Non-pigmented ciliary epithelial cell (primary cell): Measurements from ENCODE around the gene KIDINS220.
A peak's percentile ranks its signal among the peaks of the same experiment; 100 is the strongest.
"Not testable (repeated sequence)": the region's sequence is repeated elsewhere in the genome, so short reads cannot be mapped to it uniquely, and the experiment has no call there.

ENCODE experiments used
- DNase-seq: peaks from one replicate; pipeline ENCODE4 v3.0.0-alpha.2; 2010; ENCODE audit warnings: low read depth

The KIDINS220 gene

DNA sequence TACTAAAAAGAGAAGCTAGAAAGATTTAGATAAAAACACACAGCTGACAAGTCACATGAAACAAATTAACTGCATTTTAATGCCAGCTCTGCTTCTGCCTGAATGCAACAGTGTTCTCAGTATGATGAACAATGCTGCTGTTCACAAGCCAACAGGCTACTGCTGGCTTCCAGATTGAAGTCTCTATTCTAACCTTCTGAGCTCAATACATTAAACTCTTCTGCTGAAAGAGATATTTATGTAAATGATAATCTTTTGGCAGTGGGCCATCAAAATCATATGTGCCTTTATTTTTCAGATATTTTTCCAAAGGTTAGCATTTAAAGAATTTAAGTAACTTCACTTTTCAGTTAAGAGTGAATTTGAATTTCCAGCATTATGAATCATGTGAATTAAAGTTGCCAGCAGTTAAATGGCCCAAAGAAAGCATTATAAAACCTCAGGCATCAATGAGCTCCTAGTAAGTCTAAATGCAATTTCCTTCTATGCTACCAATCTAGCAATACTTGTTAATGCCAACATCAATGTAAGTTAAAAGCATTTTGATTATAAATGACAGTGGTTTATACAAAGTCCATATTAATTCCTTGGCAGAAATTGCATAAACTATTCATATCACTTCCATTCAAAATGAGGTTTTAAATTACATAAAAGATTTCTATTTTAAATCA is 83.2 kb downstream of the KIDINS220 start:
- peak; percentile 3 for DNase-seq

GRCh38 chr2:8753609-8754008 is 83.8 kb downstream of the KIDINS220 start:
- no peak for DNase-seq

GRCh38 chr2:8752385-8752784 is 85.0 kb downstream of the KIDINS220 start:
- no peak for DNase-seq

DNA sequence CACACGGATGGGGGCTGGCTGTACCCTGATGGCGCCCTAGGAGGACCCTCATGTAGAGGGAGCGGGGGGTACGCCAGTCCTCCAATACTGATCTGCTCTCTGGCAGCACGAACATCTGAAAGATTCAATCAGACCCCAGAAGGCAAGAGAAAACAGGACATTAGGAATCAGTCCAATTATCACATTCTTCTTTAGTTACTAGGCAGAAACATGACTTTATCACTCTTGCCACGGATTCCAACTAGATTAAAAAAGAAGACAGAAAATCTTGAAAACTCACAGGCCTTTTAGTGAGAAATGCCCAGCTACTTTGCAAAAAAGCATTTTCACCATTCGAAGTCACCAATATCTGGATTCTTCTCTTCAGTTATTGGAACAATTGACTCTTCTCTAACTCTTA is 87.2 kb downstream of the KIDINS220 start:
- DNase-seq, result no peak

GRCh38 chr2:8743261-8743660 is 94.2 kb downstream of the KIDINS220 start:
- DNase-seq, result peak; percentile 4

GRCh38 chr2:8740136-8740535 is 97.3 kb downstream of the KIDINS220 start:
- DNase-seq, result peak; percentile 3

DNA sequence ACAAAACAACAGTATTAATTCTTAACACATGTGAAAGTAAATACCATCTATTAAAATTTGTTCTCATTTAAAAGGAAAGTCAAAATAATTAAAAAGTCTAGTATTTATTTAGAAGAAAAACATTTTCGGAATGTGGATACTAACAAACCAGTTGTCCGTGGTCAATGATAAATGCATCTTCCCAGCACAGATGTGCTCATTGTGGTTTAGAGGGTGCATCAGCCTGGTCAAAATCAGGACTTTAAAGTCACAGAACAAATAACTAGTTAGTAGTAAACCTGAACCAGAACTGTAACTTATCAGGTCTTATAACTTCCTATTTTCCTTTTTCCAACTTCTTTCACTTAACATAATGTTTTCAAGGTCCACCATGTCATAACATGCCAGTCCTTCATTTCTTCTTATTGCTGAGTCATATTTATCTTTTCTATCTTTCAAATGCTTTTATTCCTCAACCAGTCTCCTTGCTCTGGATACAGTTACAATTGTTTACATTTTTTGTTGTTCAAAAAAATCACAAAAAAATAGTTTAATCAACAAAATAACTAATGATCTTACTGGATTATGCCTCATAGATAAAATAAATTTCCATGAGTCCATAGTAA is 99.7 kb downstream of the KIDINS220 start:
- no peak for DNase-seq

DNA sequence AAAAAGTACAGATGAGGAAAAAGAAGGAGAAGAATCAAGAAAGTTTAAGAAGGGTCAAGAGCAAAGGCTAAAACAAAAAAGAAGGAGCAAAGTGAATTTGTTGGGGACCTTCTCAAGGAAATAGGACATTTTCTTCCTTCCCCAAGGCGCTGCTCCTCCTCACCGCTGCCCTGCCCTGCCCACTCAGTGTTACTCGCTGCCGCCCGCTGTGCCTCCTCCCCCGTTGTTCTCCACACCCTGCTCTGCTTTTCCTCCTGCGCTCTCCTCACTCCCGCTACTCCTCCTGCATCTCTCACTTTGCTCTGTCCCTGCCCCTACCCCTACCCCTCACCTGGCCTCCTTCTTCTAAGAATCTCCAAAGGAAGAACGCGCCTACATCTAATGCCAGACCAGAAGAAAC is 104.8 kb downstream of the KIDINS220 start:
- DNase-seq, result no peak

- no peak for DNase-seq
Observed at GRCh38 chr2:8729939-8730338, 107.5 kb downstream of the KIDINS220 start.

DNA sequence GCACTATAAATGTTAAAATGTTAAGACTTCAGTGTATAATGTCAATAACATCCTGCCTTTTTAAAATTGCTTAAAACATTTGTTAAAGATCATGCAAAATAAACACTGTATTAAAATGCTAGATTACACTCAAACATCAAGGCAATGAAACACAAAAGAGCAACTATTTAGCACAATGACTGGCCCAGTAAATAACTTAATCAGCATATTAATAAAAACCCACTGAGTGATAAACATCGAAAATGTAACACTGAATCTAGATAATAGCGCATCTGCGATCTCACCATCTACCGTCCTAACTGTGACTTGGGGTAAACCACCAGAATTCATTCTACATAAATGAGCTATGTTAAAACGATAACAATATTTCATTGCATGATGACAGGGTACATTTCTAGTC is 108.3 kb downstream of the KIDINS220 start:
- not testable (repeated sequence) for DNase-seq

DNA sequence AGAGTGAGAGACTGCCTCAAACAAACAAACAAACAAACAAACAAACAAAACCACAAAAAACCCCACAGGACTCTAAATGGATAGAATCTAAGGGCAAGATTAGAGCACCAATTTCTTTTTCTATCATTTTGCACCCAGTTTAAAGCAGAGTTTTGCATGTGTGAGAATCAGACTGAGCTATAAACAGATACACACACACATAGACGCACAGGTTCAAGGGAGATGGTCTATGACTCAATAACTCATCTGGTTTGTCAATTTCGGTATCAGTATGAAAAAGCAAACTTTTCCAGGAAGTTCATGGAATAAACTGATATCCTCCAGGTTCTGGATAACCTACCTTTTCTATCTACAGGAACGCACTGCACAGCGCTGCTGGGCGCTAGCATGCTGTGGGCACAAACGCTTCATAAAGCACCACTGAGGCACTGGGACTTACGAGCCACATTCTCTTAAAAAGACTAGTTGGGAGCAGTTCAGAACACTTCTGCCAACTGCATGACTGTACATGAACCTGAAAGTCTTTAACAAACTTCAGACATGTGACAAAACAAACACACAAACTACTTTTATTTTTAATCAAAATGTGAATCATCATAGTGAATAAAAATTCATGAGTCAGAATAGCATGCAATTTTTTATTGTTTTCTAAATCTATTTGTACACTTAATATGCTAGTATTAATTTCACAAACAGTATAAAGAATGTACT is 109.0 kb downstream of the KIDINS220 start:
- no peak for DNase-seq

GRCh38 chr2:8725838-8726237 is 111.6 kb downstream of the KIDINS220 start:
- no peak for DNase-seq

GRCh38 chr2:8722986-8723385 is 114.4 kb downstream of the KIDINS220 start:
- no peak for DNase-seq

DNA sequence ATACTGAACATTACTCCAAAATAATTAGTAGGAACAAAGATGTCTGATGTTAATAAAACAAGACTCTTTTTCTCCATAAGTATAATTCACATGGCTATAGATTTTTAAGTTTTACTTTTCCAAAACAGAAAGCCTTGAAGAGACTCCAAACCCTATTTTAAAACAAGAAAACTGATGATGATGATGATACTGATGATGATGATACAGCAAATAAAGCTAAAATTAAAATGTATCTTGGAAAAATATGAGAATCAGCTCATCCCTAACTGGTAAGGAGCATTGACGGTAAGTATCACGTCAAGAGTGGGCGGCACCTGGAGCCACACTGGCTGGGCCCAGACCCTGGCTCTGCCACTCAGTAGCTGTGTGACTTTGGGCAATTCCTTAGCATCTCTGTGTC is 116.0 kb downstream of the KIDINS220 start:
- no peak for DNase-seq

DNA sequence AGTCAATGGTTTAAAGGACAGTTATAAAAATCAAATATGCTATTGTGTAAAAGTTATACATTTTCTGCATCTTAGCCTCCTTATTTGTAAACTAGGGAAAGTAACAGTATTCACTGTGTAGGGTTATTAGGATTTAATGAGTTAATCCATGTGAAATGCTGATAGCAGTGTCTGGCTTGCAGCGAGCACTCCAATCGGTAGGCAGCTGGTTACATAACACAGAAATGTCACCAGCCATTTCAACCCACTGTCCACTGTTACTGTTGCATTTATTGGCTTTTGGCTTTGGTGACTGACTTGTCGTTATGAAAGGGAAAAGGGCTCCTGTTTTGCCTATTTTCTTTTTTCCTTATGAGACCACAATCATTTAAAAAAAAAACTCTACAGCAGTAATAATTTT is 116.7 kb downstream of the KIDINS220 start:
- DNase-seq, result no peak

DNA sequence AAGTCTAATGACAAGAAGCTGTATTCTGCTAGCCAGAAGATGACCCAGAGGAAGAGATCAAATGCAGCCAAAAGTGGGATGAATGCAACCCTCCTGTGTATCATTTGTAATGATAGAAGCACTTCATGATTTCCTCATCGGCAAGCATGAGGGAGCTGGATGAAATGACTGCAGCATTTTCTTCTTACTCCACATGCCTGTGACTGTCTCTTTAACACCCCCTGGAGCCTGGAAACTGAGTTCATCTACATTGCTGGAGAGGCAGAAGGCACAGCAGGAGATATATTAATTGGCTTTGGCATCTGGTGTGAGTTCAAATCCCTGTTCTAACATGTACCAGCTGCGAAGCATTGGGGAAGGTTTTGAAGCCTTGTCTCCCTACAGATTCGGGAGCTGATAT is 117.9 kb downstream of the KIDINS220 start:
- DNase-seq, result no peak

GRCh38 chr2:8714971-8715370 is 122.4 kb downstream of the KIDINS220 start:
- no peak for DNase-seq

DNA sequence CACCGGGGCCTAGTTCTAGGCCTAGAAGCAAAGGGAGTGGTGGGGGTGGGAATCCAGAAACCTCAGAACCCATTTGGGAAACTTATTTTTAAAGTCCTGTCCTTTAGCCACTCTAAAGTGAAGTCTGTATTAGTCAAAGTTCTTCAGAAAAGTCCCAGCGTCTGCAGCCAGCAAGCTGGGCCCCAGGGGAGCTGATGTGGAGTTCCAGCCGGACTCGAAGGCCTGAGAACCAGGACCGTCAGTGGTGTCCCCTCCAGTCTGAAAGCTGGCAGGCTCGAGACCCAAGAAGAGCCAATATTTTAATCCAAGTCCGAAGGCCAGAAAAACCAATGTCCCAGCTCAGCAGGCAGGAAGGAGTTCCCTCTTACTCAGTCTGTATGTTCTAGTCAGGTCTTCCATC is 123.1 kb downstream of the KIDINS220 start:
- DNase-seq, result no peak

DNA sequence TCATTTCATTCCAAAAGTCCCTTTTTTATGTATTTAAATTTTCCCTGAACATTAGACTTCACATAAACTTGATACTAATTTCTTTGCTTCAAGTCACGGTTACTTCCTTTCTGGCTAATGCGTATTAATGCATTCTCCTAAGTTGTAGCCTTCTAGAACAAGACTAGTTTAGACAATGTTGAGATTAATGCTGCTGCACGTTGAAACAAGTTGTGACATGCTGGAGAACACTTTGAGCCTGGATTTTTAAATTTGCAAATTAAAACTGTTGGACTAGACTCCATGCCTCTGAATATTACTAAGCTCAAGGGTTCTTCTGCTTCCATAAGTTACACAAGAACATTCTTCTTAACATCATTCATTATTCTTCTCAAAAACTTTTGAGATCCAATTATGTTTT is 126.5 kb downstream of the KIDINS220 start:
- no peak for DNase-seq

DNA sequence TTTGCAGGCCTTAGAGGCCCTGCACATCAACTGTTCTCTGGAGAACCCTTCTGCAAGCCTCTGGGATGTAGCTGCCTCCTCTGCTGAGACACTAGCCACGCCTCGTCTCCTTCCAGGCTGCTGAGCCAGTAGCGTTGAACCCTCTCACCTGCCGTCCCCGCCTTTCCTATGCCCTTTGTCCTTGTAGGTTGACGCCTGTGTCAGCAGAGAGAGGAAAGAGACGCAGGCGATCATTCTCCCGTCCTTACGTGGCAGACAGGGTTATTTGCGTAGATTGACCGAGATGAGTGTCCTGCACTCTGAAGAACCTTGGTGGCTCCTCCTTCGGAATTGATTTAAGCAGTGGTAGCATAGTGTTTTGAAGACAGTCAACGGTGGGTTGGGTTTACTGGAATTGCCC is 127.8 kb downstream of the KIDINS220 start:
- no peak for DNase-seq

DNA sequence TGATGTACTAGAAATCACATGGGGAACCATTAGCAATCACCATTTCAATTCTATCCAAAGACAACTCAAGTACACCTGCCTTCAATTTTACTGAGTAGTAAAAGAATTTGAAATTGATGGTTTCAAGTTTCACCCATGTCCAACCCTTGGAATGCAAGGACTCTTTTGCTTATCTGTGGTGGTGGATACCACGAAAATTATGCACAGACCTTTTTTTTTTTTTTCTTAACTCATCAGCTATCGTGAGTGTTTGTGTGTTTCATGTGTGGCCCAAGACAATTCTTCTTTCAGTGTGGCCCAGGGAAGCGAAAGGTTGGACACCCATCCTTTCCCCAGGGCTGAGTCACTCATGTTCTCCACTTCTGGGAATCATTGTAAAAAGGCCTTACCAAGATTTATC is 132.5 kb downstream of the KIDINS220 start:
- no peak for DNase-seq

GRCh38 chr2:8701681-8702379 is 135.6 kb downstream of the KIDINS220 start:
- DNase-seq, result no peak

DNA sequence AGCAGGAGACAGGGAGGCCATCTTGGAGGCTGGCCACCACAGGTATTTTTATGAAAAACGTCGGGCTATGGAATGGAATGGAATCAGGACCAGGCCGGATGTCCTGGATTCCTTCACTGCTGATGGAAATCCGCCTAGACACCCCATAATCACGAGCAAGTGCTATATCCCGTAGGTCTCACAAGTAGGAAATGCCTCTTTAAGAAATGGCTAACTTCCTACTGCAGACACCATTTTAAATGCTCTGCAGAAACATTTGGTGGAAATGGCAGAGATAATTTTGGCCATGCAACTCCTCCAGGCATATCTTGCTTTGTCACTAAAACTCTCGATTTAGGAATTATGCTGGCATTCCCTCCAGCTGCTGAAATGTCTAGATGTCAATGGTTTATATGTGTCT is 137.6 kb downstream of the KIDINS220 start:
- DNase-seq, result no peak
